Motor neuron (in vitro differentiated cells): ENCODE measurements around the gene ALDH1A3. TPM values are rescaled to one million over a fixed set of nuclear protein-coding genes. Genes with fewer than 3 reads are reported as not detected.

ENCODE experiments used
- ATAC-seq, 8 experiments: fragments of 200-7000 bp; cut with Tn5 transposase; replicated peaks in 6 of 8; 2 replicates each; pipeline ENCODE4 v1.8.0; 2021; ENCODE audit warnings: mild to moderate bottlenecking in 8 of 8, moderate library complexity in 8 of 8
- H3K27ac ChIP-seq, 2 donors: fragments of 250-450 bp; sonication (Bioruptor Pico); 2 replicates each; pipeline ENCODE4 v1.9.0; 2021; ENCODE audit warnings: antibody characterized with exemption in 2 of 2, mild to moderate bottlenecking in 2 of 2, moderate library complexity in 1 of 2
- H3K4me1 ChIP-seq, 2 donors: fragments of 250-450 bp; sonication (Bioruptor Pico); replicated peaks in 1 of 2; 2 replicates each; pipeline ENCODE4 v1.6.1; 2021; ENCODE audit warnings: antibody characterized with exemption in 2 of 2, mild to moderate bottlenecking in 2 of 2, moderate library complexity in 1 of 2
- H3K4me3 ChIP-seq, 5 donors: fragments of 250-450 bp; sonication (Bioruptor Pico); 2 replicates each; pipeline ENCODE4 v1.9.0; 2021; ENCODE audit warnings: antibody characterized with exemption in 5 of 5, mild to moderate bottlenecking in 5 of 5, moderate library complexity in 4 of 5
- WGBS, 10 experiments: fragments of 450-650 bp; shearing (Covaris generic); methylation state at CpG; one replicate each; pipeline ENCODE4 v1.0.0; 2022; 5-methylcytosine and 5-hydroxymethylcytosine counted together
- in situ Hi-C, 9 experiments: fragments of 400-800 bp; cut with MboI; loops; one replicate each; pipeline ENCODE4 v1.15.0; 2021; ENCODE audit warnings: low sequenced_read_pairs in 9 of 9, low pct_unique_long_range_greater_than_20kb in 2 of 9; ENCODE audit not compliant: unreplicated experiment in 9 of 9
- total RNA-seq, 8 experiments: library from RNA; unstranded; fragments of 300-600 nt; gene quantifications; 2 replicates each; pipeline versions ENCODE4 v1.2.3 to v1.2.4, GENCODE V29; 2022

ALDH1A3 gene
- total RNA-seq, 8 experiments from 2014 or later, result 0.14 to 54.3 (median 2.1) TPM; not detected in 2

DNA sequence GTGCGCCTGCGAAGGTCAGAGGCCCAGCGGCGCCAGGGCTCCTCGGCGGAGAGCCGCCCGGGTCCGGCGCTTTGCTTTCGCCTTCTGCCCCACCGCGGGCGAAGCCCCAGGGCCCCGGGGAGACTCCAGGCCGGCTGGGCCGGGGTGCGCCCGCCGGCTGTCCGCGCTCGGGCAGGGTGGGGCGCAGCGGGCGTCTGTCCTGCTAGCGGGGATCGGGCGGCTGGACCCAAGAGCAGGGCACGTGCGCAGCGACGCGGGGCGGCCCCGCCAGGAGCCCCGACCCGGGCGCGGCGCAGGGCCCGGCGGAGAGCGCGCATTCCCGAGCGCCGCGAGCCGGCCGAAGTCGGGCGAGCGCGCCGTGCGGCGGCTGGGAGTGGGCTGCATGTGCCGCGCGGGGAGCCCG is 569 bp upstream of the ALDH1A3 start:
- Histone ChIP-seq H3K4me1 (no peaks in the 10 kb centered on the region), H3K4me3 (peak overlapping the region; percentile 20 to 37 (median 33)), H3K27ac (no peak overlapping the region)
- ATAC-seq, result peak in 7 of 8 experiments; percentile 54 to 78 (median 62)
- in situ Hi-C loops, result loop anchor here in 5 of 9 experiments (10.0 to 25.0 kb wide), 4 partner anchors 108 to 254 kb away; no protein-coding TSS in a partner anchor
- WGBS, 10 experiments, result no CpG with 5 or more reads among the region's 62 CpGs

- Histone ChIP-seq H3K27ac (no peak overlapping the region), H3K4me1 (no peaks in the 10 kb centered on the region), H3K4me3 (peak overlapping the region in 1 of 5 donors; percentile 33)
- 0 to 87% (median 20%) methylated on average over 3 to 8 of the region's 80 CpGs; no CpG with 5 or more reads in 5 of the 10 experiments for WGBS, 10 experiments
- peak in 1 of 8 experiments; percentile 9 for ATAC-seq
- in situ Hi-C loops, result loop anchor here in 4 of 9 experiments (25.0 kb wide), 3 partner anchors 107 to 243 kb away; no protein-coding TSS in a partner anchor
Observed at GRCh38 chr15:100880139-100880896, 687 bp downstream of the ALDH1A3 start.

DNA sequence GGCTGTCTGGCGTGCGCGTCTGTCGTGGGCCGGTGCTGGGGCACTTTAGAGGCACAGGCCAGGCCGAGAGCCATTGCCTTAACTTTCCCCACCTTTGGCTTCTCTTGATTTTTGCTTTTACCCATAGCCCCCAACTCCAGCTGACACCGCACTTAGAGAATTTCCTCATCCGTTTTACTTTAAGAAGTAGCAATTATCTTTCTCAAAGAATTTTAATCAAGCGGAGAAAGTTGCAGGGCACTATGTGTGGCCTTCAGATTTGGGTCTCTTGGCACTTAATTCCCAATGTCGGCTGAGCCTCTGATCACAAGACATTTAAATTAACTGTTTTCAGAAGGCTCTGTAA is 1.2 kb downstream of the ALDH1A3 start:
- in situ Hi-C loops, result loop anchor here in 4 of 9 experiments (25.0 kb wide), 3 partner anchors 106 to 244 kb away; no protein-coding TSS in a partner anchor
- H3K4me1 ChIP-seq, result no peaks in the 10 kb centered on the region
- WGBS, 10 experiments, result 27 to 100% (median 81%) methylated on average over 1 to 6 of the region's 10 CpGs; no CpG with 5 or more reads in 3 of the 10 experiments
- H3K4me3 ChIP-seq, result no peak overlapping the region
- ATAC-seq, result no peak
- no peak overlapping the region for H3K27ac ChIP-seq

- no peak overlapping the region for H3K4me3 ChIP-seq
- H3K27ac ChIP-seq, result no peak overlapping the region
- in situ Hi-C loops, result loop anchor here in 4 of 9 experiments (25.0 kb wide), 3 partner anchors 106 to 244 kb away; no protein-coding TSS in a partner anchor
- no peak for ATAC-seq
- no peaks in the 10 kb centered on the region for H3K4me1 ChIP-seq
- 56 to 100% (median 82%) methylated on average over 1 to 11 of the region's 14 CpGs; no CpG with 5 or more reads in 3 of the 10 experiments for WGBS, 10 experiments
Observed at GRCh38 chr15:100881573-100882336, 2.1 kb downstream of the ALDH1A3 start.

GRCh38 chr15:100885116-100885515 is 5.5 kb downstream of the ALDH1A3 start:
- in situ Hi-C loops, result loop anchor here in 4 of 9 experiments (25.0 kb wide), 3 partner anchors 102 to 248 kb away; no protein-coding TSS in a partner anchor
- H3K4me1 ChIP-seq, result no peaks in the 10 kb centered on the region
- no peak for ATAC-seq
- WGBS, 10 experiments, result 56 to 94% (median 75%) methylated on average over 1 to 8 of the region's 8 CpGs; no CpG with 5 or more reads in 2 of the 10 experiments
- no peak overlapping the region for H3K4me3 ChIP-seq
- no peak overlapping the region for H3K27ac ChIP-seq

- 5 to 79% (median 64%) methylated on average over 2 to 6 of the region's 7 CpGs; no CpG with 5 or more reads in 1 of the 10 experiments for WGBS, 10 experiments
- peak in 2 of 8 experiments; percentile 27 to 28 for ATAC-seq
Observed at GRCh38 chr15:100885811-100886210, 6.2 kb downstream of the ALDH1A3 start.

GRCh38 chr15:100887211-100887913 is 7.7 kb downstream of the ALDH1A3 start:
- 58 to 100% (median 74%) methylated on average over 1 to 9 of the region's 22 CpGs; no CpG with 5 or more reads in 1 of the 10 experiments for WGBS, 10 experiments
- in situ Hi-C loops, result loop anchor here in 4 of 9 experiments (25.0 kb wide), 3 partner anchors 100 to 250 kb away; no protein-coding TSS in a partner anchor
- no peak for ATAC-seq
- Histone ChIP-seq H3K4me1 (peaks cover 0 to 7% of the 10 kb centered on the region in 2 donors), H3K27ac (no peak overlapping the region), H3K4me3 (no peak overlapping the region)

More at GRCh38 chr15:100885811-100886210, 6.2 kb downstream of the ALDH1A3 start:
- H3K4me1 ChIP-seq, result no peaks in the 10 kb centered on the region
- no peak overlapping the region for H3K4me3 ChIP-seq
- no peak overlapping the region for H3K27ac ChIP-seq
- in situ Hi-C loops, result loop anchor here in 4 of 9 experiments (25.0 kb wide), 3 partner anchors 101 to 249 kb away; no protein-coding TSS in a partner anchor

DNA sequence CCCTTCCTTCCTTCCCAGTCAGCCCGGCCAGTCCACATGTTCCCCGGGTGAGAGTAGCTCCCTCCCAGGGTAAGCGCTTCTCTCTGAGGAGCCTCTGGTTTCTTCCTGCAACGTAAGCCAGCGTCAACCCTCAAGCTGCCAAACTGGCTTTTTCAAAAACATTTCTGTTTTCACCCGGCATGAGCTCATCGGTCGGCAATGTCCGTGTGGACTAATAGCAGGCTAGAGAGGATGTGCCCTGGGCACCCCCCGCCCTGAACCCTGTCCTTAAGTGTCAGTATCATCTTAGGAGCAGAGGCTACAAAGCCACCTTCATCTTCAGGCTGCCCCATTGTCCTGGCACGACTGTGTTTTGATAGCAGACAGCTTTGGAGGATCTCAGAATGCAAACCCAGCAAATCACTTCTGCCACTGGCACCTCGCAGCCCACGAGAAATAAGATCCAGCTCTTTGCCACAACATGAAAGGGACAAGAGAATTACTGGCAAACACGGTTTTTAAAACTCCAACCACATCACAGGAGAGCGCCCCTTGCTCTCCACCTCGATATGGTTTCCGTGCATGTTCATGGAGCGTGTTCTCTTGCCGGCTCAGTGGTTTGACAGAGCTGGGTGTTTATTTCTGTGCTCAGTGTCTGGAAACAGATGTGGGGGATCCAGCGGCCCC is 9.9 kb downstream of the ALDH1A3 start:
- in situ Hi-C loops, result loop anchor here in 4 of 9 experiments (25.0 kb wide), 3 partner anchors 98 to 252 kb away; no protein-coding TSS in a partner anchor
- ATAC-seq, result peak in 3 of 8 experiments; percentile 40 to 87 (median 84)
- Histone ChIP-seq H3K27ac (no peak overlapping the region), H3K4me1 (peaks cover 0 to 7% of the 10 kb centered on the region in 2 donors), H3K4me3 (no peak overlapping the region)
- WGBS, 10 experiments, result 0 to 76% (median 59%) methylated on average over 1 to 10 of the region's 20 CpGs; no CpG with 5 or more reads in 1 of the 10 experiments

GRCh38 chr15:100890051-100890720 is 10.6 kb downstream of the ALDH1A3 start:
- peaks cover 0 to 7% of the 10 kb centered on the region in 2 donors for H3K4me1 ChIP-seq
- in situ Hi-C loops, result loop anchor here in 4 of 9 experiments (25.0 kb wide), 3 partner anchors 97 to 253 kb away; no protein-coding TSS in a partner anchor
- no peak overlapping the region for H3K27ac ChIP-seq
- 58 to 100% (median 86%) methylated on average over 1 to 9 of the region's 10 CpGs for WGBS, 10 experiments
- no peak overlapping the region for H3K4me3 ChIP-seq
- no peak for ATAC-seq

DNA sequence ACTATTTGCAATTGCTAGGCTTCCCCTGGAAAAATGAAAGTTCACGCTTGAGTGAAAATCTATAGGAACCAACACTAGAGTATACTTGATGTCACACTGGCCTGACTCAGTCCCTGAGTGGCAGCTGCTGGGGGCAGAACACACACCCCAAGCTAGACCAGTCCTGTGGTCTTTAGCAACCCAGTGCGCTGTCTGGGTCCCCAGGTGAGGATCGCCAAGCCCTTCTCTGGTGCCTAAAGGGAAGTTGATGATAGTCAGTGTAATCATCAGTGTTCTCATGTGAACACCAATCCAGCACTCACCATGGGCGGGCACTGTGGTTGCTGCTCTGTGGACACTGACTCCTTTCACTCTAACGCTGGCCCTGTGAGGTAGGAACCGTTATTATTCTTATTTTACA is 11.2 kb downstream of the ALDH1A3 start:
- Histone ChIP-seq H3K27ac (no peak overlapping the region), H3K4me3 (no peak overlapping the region), H3K4me1 (peaks cover 0 to 7% of the 10 kb centered on the region in 2 donors)
- in situ Hi-C loops, result loop anchor here in 4 of 9 experiments (25.0 kb wide), 3 partner anchors 96 to 254 kb away; no protein-coding TSS in a partner anchor
- 57 to 100% (median 87%) methylated on average over 1 to 6 of the region's 6 CpGs; no CpG with 5 or more reads in 3 of the 10 experiments for WGBS, 10 experiments
- peak in 2 of 8 experiments; percentile 41 to 49 for ATAC-seq
